ENCODE results near the gene CS. TPM values are rescaled to one million over a fixed set of nuclear protein-coding genes. Genes with fewer than 3 reads are reported as not detected.
A peak's percentile ranks its signal among the peaks of the same experiment; 100 is the strongest.

CS gene
- total and polyA plus RNA-seq, 2 experiments from 2014 or later = 83.2 to 111 TPM

DNA sequence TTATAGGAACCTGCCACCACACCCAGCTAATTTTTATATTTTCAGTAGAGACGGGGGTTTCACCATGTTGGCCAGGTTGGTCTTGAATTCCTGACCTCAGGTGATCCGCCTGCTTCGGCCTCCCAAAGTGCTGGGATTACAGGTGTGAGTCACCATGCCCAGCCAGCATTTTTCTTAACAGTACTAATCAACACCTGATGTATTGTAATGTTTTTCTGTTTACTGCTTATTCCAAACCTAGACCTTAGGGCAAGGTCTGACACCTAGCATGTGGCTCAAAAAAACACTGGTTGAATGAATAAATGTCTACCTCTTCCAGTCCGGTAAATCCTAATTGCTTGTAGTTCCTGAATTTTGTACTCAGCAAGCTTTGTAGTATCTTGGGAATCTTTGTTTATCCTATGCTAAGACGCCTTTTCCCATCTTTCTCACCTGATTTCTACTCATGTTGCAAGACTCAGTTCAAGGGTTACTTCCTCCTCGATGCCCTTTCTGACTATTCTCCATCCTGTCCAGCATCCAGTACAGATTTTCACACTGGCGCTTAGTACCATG lies 30.9 kb upstream of the CS start:
- H3K4me1 ChIP-seq (ENCODE audit: insufficient read depth) = peaks cover 11% of the 10 kb centered on the region
- TF ChIP-seq EZH2phosphoT487 (IDR thresholded peaks at IDR 0.05; ENCODE audit: low read depth, severe bottlenecking, unreplicated experiment) (no peak), EZH2 (IDR thresholded peaks at IDR 0.05; ENCODE audit: borderline replicate concordance) (no peak)
- TF ChIP-seq, protein P1, sequence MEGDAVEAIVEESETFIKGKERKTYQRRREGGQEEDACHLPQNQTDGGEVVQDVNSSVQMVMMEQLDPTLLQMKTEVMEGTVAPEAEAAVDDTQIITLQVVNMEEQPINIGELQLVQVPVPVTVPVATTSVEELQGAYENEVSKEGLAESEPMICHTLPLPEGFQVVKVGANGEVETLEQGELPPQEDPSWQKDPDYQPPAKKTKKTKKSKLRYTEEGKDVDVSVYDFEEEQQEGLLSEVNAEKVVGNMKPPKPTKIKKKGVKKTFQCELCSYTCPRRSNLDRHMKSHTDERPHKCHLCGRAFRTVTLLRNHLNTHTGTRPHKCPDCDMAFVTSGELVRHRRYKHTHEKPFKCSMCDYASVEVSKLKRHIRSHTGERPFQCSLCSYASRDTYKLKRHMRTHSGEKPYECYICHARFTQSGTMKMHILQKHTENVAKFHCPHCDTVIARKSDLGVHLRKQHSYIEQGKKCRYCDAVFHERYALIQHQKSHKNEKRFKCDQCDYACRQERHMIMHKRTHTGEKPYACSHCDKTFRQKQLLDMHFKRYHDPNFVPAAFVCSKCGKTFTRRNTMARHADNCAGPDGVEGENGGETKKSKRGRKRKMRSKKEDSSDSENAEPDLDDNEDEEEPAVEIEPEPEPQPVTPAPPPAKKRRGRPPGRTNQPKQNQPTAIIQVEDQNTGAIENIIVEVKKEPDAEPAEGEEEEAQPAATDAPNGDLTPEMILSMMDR (IDR thresholded peaks at IDR 0.05; ENCODE audit: poor library complexity) = no peak
- no peak for DNase-seq (ENCODE audit: low spot score)
- no peaks in the 10 kb centered on the region for H3K9me2 ChIP-seq (replicated peaks; ENCODE audit: insufficient read depth)
- no peak overlapping the region for H3K4me2 ChIP-seq
- 86% methylated on average over 7 of the region's 7 CpGs for WGBS (ENCODE audit: low lambda C conversion rate, missing lambda C conversion rate)
- no peaks in the 10 kb centered on the region for H3K36me3 ChIP-seq (replicated peaks; ENCODE audit: insufficient read depth, low read depth)
- no peak overlapping the region for H2AFZ ChIP-seq
- H3K27ac ChIP-seq = no peak overlapping the region
- peaks cover 6% of the 10 kb centered on the region for H3K79me2 ChIP-seq
- H3K4me3 ChIP-seq = no peak overlapping the region
- no peaks in the 10 kb centered on the region for H4K20me1 ChIP-seq (ENCODE audit: insufficient read depth, poor library complexity, severe bottlenecking)
- H3K9me3 ChIP-seq (ENCODE audit: low read depth) = no peaks in the 10 kb centered on the region
- no peaks in the 10 kb centered on the region for H3K27me3 ChIP-seq

DNA sequence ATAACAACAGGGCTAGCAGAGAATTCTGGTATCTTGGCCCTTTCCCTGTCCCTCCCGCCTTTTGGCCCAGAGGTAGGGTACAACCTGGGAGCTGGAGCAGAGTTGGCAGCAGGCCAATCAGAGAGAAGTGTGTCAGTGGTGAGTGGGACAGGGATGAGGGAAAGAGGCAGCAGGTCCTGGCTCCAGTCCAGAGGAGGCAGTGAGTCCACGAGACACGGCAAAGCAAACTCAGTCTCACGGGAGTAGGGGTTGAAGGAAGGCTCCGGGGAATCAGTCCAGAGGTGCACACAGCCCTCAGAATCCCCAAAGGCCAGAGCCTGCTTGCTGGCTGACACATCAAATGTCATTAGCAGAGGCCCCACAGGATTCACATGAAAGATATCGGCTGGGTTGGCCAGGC lies 26.4 kb upstream of the CS start:
- TF ChIP-seq EZH2phosphoT487 (IDR thresholded peaks at IDR 0.05; ENCODE audit: low read depth, severe bottlenecking, unreplicated experiment) (no peak), EZH2 (IDR thresholded peaks at IDR 0.05; ENCODE audit: borderline replicate concordance) (no peak)
- TF ChIP-seq, protein P1 (IDR thresholded peaks at IDR 0.05; ENCODE audit: poor library complexity) = no peak
- no peaks in the 10 kb centered on the region for H3K9me2 ChIP-seq (replicated peaks; ENCODE audit: insufficient read depth)
- peak; percentile 24 for DNase-seq (ENCODE audit: low spot score)
- 87% methylated on average over 6 of the region's 6 CpGs for WGBS (ENCODE audit: low lambda C conversion rate, missing lambda C conversion rate)
- H3K9me3 ChIP-seq (ENCODE audit: low read depth) = no peaks in the 10 kb centered on the region
- H4K20me1 ChIP-seq (ENCODE audit: insufficient read depth, poor library complexity, severe bottlenecking) = no peaks in the 10 kb centered on the region
- H3K4me1 ChIP-seq (ENCODE audit: insufficient read depth) = no peaks in the 10 kb centered on the region
- H3K4me3 ChIP-seq = no peak overlapping the region
- H3K27me3 ChIP-seq = no peaks in the 10 kb centered on the region
- H3K36me3 ChIP-seq (replicated peaks; ENCODE audit: insufficient read depth, low read depth) = no peaks in the 10 kb centered on the region
- H3K79me2 ChIP-seq = no peaks in the 10 kb centered on the region
- H3K4me2 ChIP-seq = no peak overlapping the region
- H3K27ac ChIP-seq = no peak overlapping the region
- H2AFZ ChIP-seq = no peak overlapping the region

DNA sequence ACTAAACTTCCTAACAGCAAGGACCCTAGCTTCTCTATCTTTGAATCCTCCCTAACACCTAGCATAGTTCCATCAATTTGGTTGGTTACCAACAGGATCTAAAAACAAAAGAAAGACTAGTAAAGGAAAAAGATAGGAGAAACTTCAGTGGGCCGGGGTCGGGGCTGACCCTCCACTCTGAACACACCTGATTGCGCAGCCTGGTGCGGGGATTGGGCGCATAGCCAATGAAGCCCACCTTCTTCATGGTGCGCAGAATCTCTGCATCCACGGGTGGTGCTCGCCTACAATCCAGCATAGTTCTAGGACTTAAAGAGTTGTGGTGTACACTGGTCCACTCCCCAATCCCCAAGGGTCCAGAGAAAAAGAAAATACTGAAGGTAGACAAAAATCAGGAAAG lies 26.0 kb upstream of the CS start:
- Histone ChIP-seq H4K20me1 (ENCODE audit: insufficient read depth, poor library complexity, severe bottlenecking) (no peaks in the 10 kb centered on the region), H3K27me3 (no peaks in the 10 kb centered on the region), H3K9me2 (replicated peaks; ENCODE audit: insufficient read depth) (no peaks in the 10 kb centered on the region), H3K27ac (no peak overlapping the region), H3K4me3 (no peak overlapping the region), H3K79me2 (no peaks in the 10 kb centered on the region), H3K4me2 (no peak overlapping the region), H3K9me3 (ENCODE audit: low read depth) (no peaks in the 10 kb centered on the region), H3K4me1 (ENCODE audit: insufficient read depth) (no peaks in the 10 kb centered on the region), H3K36me3 (replicated peaks; ENCODE audit: insufficient read depth, low read depth) (no peaks in the 10 kb centered on the region), H2AFZ (no peak overlapping the region)
- WGBS (ENCODE audit: low lambda C conversion rate, missing lambda C conversion rate) = 98% methylated on average over 8 of the region's 8 CpGs
- no peak for DNase-seq (ENCODE audit: low spot score)
- TF ChIP-seq EZH2phosphoT487 (IDR thresholded peaks at IDR 0.05; ENCODE audit: low read depth, severe bottlenecking, unreplicated experiment) (no peak), EZH2 (IDR thresholded peaks at IDR 0.05; ENCODE audit: borderline replicate concordance) (no peak)
- TF ChIP-seq, protein P1 (IDR thresholded peaks at IDR 0.05; ENCODE audit: poor library complexity) = no peak
